Measurements from ENCODE around the gene EEF2K. TPM values are rescaled to one million over a fixed set of nuclear protein-coding genes. Genes with fewer than 3 reads are reported as not detected.
A peak's percentile ranks its signal among the peaks of the same experiment; 100 is the strongest.

The EEF2K gene
- total and polyA plus RNA-seq, 2 of the 13 experiments (the other 11 are each of a cell fraction or from before 2014, with no cell fraction given) = 22.0 to 23.8 TPM

- TF ChIP-seq, protein P1, sequence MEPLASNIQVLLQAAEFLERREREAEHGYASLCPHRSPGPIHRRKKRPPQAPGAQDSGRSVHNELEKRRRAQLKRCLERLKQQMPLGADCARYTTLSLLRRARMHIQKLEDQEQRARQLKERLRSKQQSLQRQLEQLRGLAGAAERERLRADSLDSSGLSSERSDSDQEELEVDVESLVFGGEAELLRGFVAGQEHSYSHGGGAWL (CRISPR knock-in tag; IDR thresholded peaks at IDR 0.05) = peak; percentile 82
- TF ChIP-seq ZNF761 (CRISPR knock-in tag; conservative IDR thresholded peaks at IDR 0.05) (peak; percentile 45; the same call in 1 of the 2 replicates), AFF4 (CRISPR knock-in tag; IDR thresholded peaks at IDR 0.05) (0 out of 2 replicates have a peak, but pooled peaks have one; percentile 2), HIC2 (CRISPR knock-in tag; IDR thresholded peaks at IDR 0.05; ENCODE audit: low read depth) (no peak), SKI (IDR thresholded peaks at IDR 0.05; ENCODE audit: partially characterized antibody) (no peak), ETS1 (CRISPR knock-in tag; IDR thresholded peaks at IDR 0.05) (no peak; the same call in 1 of the 2 replicates), ZUFSP (CRISPR knock-in tag; IDR thresholded peaks at IDR 0.05; ENCODE audit: borderline replicate concordance) (no peak), RCOR2 (CRISPR knock-in tag; IDR thresholded peaks at IDR 0.05) (no peak; the same call in 1 of the 2 replicates), ATRX (CRISPR knock-in tag; IDR thresholded peaks at IDR 0.05; ENCODE audit: borderline replicate concordance) (no peak; the same call in 1 of the 2 replicates), HOXA5 (CRISPR knock-in tag; IDR thresholded peaks at IDR 0.05) (no peak; the same call in 1 of the 2 replicates), TBL1XR1 (IDR thresholded peaks at IDR 0.05; ENCODE audit: borderline replicate concordance, low read length, partially characterized antibody) (peak; percentile 86), ZNF446 (CRISPR knock-in tag; IDR thresholded peaks at IDR 0.05) (0 out of 2 replicates have a peak, but pooled peaks have one; percentile 36), THAP11 (CRISPR knock-in tag; IDR thresholded peaks at IDR 0.05) (peak; percentile 86), ZNF121 (CRISPR knock-in tag; IDR thresholded peaks at IDR 0.05) (peak; percentile 91), SMYD3 (CRISPR knock-in tag; IDR thresholded peaks at IDR 0.05) (peak; percentile 93; the same call in 1 of the 2 replicates)
- TF ChIP-seq, protein P2, sequence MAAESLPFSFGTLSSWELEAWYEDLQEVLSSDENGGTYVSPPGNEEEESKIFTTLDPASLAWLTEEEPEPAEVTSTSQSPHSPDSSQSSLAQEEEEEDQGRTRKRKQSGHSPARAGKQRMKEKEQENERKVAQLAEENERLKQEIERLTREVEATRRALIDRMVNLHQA (CRISPR knock-in tag; IDR thresholded peaks at IDR 0.05) = no peak; the same call in 1 of the 2 replicates
- TF ChIP-seq, protein P3, sequence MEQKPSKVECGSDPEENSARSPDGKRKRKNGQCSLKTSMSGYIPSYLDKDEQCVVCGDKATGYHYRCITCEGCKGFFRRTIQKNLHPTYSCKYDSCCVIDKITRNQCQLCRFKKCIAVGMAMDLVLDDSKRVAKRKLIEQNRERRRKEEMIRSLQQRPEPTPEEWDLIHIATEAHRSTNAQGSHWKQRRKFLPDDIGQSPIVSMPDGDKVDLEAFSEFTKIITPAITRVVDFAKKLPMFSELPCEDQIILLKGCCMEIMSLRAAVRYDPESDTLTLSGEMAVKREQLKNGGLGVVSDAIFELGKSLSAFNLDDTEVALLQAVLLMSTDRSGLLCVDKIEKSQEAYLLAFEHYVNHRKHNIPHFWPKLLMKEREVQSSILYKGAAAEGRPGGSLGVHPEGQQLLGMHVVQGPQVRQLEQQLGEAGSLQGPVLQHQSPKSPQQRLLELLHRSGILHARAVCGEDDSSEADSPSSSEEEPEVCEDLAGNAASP (CRISPR knock-in tag; IDR thresholded peaks at IDR 0.05; ENCODE audit: borderline replicate concordance) = peak; percentile 74
These were observed 10.2 kb upstream of the EEF2K start (continued) for GRCh38 chr16:22195695-22196558.

Data from HepG2 (cell line).